ENCODE data around the gene RASD1. TPM values are rescaled to one million over a fixed set of nuclear protein-coding genes. Genes with fewer than 3 reads are reported as not detected.

The RASD1 gene
- total RNA-seq, 1 donor from 2014 or later = 6.4 TPM

- DNase-seq (ENCODE audit: extremely low spot score, unreplicated experiment) = no peak
- Mint-ChIP-seq H3K36me3 (peaks cover 16% of the 10 kb centered on the region), H3K27me3 (peaks cover 20% of the 10 kb centered on the region), H3K27ac (no peak overlapping the region), H3K9me3 (no peaks in the 10 kb centered on the region), H3K4me1 (ENCODE audit: unreplicated experiment) (peaks cover 14% of the 10 kb centered on the region), H3K4me3 (peak overlapping the region; percentile 44)
- no peak for TF ChIP-seq CTCF (conservative IDR thresholded peaks at IDR 0.05)
These were observed 2.2 kb downstream of the RASD1 start for GRCh38 chr17:17493986-17494466.

- H3K9me3 Mint-ChIP-seq = no peaks in the 10 kb centered on the region
- no peak for TF ChIP-seq CTCF (conservative IDR thresholded peaks at IDR 0.05)
- H3K27me3 Mint-ChIP-seq = peaks cover 20% of the 10 kb centered on the region
- peaks cover 14% of the 10 kb centered on the region for H3K4me1 Mint-ChIP-seq (ENCODE audit: unreplicated experiment)
- no peak for DNase-seq (ENCODE audit: extremely low spot score, unreplicated experiment)
- H3K36me3 Mint-ChIP-seq = peaks cover 16% of the 10 kb centered on the region
- peak overlapping the region; percentile 78 for H3K27ac Mint-ChIP-seq
- peak overlapping the region; percentile 71 for H3K4me3 Mint-ChIP-seq
These were observed 2.8 kb downstream of the RASD1 start for GRCh38 chr17:17493249-17493985.

- Mint-ChIP-seq H3K4me3 (peak overlapping the region; percentile 62), H3K9me3 (no peaks in the 10 kb centered on the region), H3K36me3 (peaks cover 21% of the 10 kb centered on the region), H3K27me3 (peaks cover 20% of the 10 kb centered on the region), H3K27ac (peak overlapping the region; percentile 42), H3K4me1 (ENCODE audit: unreplicated experiment) (peaks cover 14% of the 10 kb centered on the region)
- no peak for DNase-seq (ENCODE audit: extremely low spot score, unreplicated experiment)
- no peak for TF ChIP-seq CTCF (conservative IDR thresholded peaks at IDR 0.05)
These were observed 3.6 kb downstream of the RASD1 start for GRCh38 chr17:17492571-17492970.

GRCh38 chr17:17492085-17492484, 4.1 kb downstream of the RASD1 start:
- peak overlapping the region; percentile 62 for H3K4me3 Mint-ChIP-seq
- no peak for DNase-seq (ENCODE audit: extremely low spot score, unreplicated experiment)
- H3K4me1 Mint-ChIP-seq (ENCODE audit: unreplicated experiment) = peaks cover 14% of the 10 kb centered on the region
- peaks cover 20% of the 10 kb centered on the region for H3K27me3 Mint-ChIP-seq
- H3K27ac Mint-ChIP-seq = peak overlapping the region; percentile 42
- no peaks in the 10 kb centered on the region for H3K9me3 Mint-ChIP-seq
- peaks cover 25% of the 10 kb centered on the region for H3K36me3 Mint-ChIP-seq
- TF ChIP-seq CTCF (conservative IDR thresholded peaks at IDR 0.05) = no peak

GRCh38 chr17:17491546-17491988, 4.6 kb downstream of the RASD1 start:
- no peaks in the 10 kb centered on the region for H3K9me3 Mint-ChIP-seq
- H3K4me3 Mint-ChIP-seq = no peak overlapping the region
- H3K27me3 Mint-ChIP-seq = peaks cover 20% of the 10 kb centered on the region
- peaks cover 14% of the 10 kb centered on the region for H3K4me1 Mint-ChIP-seq (ENCODE audit: unreplicated experiment)
- peak overlapping the region; percentile 42 for H3K27ac Mint-ChIP-seq
- TF ChIP-seq CTCF (conservative IDR thresholded peaks at IDR 0.05) = no peak
- H3K36me3 Mint-ChIP-seq = peaks cover 28% of the 10 kb centered on the region
- no peak for DNase-seq (ENCODE audit: extremely low spot score, unreplicated experiment)
